Peyer's patch (tissue), 4 donors: ENCODE measurements around the gene MCTP1.

ENCODE experiments used
- POLR2A ChIP-seq, 2 donors: fragments of 450-650 bp; IDR thresholded peaks; one replicate each; pipeline ENCODE4 v1.5.1; 2017; ENCODE audit warnings: antibody characterized with exemption in 2 of 2, mild to moderate bottlenecking in 2 of 2, moderate library complexity in 2 of 2
- TF ChIP-seq, protein P1 (sequence below), 6 experiments: fragments of 450-650 bp in 4 of 6; fragments of 200-600 bp in 2 of 6; sonication (generic) in 1 of 6; IDR thresholded peaks; one replicate each; pipeline ENCODE4 v1.5.1; 2017 to 2019; ENCODE audit warnings: antibody characterized with exemption in 6 of 6, mild to moderate bottlenecking in 3 of 6, moderate library complexity in 1 of 6

DNA sequence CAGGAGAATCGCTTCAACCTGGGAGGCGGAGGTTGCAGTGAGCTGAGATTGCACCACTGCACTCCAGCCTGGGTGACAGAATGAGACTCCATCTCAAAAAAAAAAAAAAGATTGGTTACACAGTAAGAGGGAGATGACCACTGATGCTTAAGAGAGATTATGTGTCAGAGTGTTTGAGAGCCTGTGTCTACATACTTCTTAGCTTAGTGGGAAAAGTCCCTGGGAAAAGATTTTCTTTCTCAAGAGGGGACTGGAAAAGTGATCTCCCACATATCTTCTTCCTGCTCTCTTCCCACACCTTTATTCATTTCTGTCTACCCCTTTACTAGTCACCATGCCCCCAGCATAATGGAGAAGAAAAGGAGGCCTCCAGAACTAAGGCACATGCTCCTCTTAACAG is 55.2 kb downstream of the MCTP1 start:
- TF ChIP-seq, protein P1, sequence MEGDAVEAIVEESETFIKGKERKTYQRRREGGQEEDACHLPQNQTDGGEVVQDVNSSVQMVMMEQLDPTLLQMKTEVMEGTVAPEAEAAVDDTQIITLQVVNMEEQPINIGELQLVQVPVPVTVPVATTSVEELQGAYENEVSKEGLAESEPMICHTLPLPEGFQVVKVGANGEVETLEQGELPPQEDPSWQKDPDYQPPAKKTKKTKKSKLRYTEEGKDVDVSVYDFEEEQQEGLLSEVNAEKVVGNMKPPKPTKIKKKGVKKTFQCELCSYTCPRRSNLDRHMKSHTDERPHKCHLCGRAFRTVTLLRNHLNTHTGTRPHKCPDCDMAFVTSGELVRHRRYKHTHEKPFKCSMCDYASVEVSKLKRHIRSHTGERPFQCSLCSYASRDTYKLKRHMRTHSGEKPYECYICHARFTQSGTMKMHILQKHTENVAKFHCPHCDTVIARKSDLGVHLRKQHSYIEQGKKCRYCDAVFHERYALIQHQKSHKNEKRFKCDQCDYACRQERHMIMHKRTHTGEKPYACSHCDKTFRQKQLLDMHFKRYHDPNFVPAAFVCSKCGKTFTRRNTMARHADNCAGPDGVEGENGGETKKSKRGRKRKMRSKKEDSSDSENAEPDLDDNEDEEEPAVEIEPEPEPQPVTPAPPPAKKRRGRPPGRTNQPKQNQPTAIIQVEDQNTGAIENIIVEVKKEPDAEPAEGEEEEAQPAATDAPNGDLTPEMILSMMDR (IDR thresholded peaks at IDR 0.05) = no peak
- no peak for TF ChIP-seq POLR2A (IDR thresholded peaks at IDR 0.05)
